KG1 (cell line): ENCODE results near the gene SLC6A9.
A peak's percentile ranks its signal among the peaks of the same experiment; 100 is the strongest.

Experiments used
- DNase-seq: peaks from one replicate; lab custom pipeline; 2025; lab: John Stamatoyannopoulos, UW

Gene SLC6A9

DNA sequence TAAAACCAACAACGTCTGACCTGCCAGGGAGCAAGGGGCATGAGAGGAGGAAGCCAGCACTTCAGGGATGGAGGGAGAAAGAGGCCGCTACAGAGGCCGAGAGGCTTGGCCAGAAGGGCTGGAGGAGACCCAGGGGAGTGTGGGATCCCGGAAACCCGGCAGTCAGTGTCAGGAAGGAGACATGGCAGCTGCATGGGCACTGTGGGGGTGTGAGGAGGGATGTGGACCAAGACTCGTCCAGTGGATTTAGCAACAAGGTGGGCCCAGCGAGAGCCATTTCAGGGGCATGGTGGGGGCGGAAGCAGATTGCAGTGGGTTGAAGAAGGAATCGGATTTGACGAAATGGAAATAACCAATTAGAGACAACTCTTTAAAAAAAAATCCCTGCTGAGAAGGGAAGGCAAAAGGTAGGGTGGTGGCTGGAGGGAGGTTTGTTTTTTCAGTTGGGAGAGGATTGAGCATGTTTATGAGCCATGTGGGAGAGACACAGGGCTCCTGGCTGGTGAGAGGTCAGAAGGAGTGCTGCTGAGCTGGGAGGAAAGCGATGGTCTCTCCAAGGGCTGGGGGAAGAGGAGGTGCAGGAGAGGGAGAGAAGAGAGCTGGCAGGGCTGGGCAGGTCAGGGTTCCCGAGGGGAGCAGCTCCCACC is 47.9 kb downstream of the SLC6A9 start:
- no peak for DNase-seq

DNA sequence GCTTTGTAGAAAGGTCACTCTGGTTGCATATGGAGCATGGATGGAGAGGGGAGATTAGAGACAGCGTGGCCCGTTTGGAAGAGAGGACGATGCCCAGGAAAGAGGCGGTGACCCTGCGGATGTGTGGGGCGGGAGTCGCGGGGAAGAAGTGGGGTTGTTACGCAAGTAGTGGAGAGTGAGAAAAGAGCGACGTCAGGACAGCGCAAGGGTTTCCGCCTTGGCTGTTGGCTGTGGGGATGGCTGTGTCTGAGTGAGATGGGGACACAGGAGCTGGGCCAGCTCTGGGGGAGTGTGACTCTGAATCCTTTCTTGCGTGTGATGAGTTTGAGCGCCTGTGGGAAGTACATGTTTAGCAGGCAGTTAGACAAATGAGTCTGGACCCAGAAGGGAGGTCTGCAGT is 48.5 kb downstream of the SLC6A9 start:
- DNase-seq: no peak

DNA sequence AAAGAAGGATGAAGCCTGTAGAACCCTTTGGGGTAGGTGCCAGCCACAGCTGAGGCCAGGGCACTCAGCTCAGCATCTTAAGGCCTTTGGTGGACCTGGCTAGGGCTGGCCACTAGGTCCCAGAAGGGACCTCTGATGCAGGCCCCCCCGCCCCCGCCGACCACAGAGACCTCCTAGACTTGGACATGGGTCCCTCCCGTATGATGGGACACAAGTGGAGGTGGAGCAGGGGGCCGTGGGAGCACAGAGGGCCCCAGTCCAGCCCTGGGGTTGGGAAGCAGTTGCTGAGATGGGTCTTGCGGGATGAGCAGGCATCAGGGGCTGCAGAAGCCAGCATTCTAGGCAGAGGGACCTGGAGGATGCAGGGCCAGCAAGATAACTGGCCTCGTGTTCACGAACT is 49.0 kb downstream of the SLC6A9 start:
- no peak for DNase-seq

DNA sequence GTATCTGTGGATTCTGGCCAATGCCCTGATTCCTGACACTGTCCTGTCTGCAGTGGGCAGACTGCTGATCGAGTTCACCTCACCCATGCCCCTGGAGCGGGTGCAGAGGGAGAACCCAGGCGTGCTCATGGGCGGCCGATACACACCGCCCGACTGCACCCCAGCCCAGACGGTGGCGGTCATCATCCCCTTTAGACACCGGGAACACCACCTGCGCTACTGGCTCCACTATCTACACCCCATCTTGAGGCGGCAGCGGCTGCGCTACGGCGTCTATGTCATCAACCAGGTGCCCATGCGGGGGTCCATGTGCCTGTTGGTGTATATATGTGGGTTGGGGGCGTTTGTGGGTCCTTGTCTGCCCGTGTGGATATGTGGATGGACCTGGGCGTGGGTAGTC is 49.6 kb downstream of the SLC6A9 start:
- no peak for DNase-seq

DNA sequence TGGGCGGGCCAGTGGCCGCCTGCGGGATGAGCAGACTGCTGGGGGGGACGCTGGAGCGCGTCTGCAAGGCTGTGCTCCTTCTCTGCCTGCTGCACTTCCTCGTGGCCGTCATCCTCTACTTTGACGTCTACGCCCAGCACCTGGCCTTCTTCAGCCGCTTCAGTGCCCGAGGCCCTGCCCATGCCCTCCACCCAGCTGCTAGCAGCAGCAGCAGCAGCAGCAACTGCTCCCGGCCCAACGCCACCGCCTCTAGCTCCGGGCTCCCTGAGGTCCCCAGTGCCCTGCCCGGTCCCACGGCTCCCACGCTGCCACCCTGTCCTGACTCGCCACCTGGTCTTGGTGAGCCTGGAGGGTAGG is 50.1 kb downstream of the SLC6A9 start:
- no peak for DNase-seq

DNA sequence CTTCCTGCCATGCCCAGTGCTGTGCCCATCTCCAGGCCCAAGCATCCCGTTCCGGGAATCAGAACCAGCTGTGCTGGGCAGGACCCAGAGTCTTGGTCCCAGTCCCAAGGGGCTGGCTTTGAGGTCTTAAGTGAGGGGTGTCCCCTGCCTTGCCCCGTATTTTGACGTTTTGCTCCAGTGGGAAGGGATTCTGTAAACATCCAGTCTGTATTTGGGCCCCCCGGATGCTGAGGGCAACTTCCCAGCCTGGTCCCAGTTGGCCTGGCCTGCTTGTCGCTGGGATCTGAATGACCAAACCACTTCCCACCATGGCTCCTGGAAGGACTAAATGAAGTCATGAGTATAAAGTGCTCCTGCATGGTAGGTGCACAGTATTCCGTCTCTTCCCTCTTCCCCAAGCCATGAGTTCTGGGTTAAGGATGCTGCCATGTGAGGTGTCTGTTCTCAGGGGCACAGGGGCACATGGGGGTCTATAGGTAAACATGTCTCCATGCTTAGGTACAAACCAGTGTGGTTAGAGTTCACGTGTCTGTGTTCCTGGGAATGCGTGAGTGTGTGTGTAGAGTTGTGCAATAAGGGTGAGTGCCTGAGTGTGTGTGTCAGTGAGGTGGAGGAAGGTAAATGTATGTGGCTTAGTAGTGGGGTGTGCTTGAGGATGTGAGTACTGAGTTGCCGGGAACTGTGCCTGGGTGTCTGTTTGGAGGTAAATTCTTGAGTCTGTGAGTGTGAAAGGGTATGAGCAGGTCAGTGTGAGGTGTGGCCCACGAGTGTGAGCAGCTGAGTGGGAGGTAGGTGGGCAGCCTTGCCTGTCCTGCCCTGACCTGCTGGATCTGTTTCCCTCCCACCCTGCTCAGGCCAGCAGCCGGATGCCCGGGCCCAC is 50.8 kb downstream of the SLC6A9 start:
- DNase-seq: no peak

DNA sequence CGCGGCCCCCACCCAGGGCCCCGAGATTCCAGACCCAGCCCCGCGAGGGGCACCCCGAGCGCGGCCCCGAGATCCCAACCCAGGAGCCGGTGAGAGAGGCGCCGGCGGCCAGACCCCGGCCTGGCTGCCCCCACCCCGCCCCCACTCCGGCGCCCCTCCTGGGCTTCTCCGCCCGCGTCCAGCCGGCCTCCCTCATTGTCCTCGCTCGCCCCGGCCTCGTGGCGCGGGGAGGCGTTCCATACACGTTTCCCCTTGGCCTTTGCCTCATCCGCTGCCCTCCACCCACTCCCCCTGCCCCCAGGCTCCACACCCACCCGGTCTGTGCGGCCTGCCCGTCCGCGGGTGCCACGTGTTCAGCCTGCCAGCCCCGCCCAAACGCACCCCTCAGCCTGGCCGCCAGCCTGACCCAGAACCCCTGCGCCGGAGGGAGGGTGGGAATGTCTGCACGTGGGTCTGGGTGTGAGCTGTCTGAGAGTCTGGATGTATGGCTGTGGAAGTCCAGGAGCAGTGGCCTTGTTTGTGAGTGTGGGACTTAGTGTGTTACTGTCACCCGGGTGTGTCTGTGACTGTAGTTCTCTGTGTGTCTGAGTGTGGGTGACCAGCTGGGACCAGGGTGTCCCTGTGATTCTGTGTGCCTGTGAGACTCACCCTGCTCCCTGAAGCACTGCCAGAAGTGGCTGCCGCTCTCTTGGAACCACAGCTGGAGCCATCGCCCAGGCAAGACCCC is 51.6 kb downstream of the SLC6A9 start:
- DNase-seq: no peak

DNA sequence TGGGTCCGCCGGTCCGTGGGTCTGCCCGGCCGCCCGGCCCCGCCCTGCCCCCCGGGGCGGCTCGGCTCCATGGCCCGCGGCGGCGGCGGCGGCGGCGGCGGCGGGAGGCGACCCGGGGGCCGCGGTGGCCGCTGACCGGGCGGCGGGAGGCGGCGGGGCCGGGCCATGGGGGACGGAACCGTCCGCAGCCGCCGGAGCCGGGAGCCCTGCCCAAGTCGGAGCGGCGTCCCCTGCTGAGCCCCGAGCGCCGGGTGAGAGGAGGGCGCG is 52.1 kb downstream of the SLC6A9 start:
- no peak for DNase-seq

DNA sequence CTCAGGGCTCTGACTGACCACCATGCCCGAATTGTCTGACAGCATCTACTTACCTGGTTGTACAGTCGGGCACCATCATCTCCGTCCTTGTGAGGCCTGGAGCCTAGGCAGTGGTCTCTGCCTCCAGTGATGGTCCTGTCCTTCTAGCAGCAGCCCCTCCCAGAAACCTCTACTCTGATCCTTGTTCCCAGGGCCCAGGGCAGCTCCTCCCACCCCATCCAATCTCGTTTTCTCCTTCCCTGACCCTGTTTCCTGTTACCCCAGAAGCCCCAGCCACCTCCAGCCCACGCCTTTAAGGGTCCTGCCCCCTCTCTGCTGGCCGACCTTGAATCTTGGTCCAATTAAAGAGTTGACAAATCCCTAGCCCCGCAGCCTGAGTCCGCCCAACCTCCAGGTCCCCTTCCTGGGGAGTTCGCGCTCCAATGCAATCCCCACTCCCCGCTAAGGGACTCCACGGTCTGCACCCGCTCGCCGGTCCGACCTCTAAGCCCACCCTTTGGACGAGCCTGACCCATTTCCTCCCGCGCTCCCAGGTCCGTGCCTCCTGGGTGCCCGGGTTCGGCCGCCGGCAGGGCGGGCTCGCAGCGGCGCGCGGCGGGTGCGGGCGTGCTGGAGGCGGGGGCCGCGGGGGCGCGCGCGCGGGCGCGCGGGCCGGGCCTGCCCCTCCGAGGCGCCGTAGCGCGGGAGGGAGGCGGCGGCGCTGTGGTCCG is 52.6 kb downstream of the SLC6A9 start, which contains the start of gene B4GALT2:
Gene B4GALT2 (plus strand): TSS at position 660 of the 710 bp plus-strand sequence. CDS start 1,951 bp downstream, outside the sequence.
- no peak for DNase-seq

DNA sequence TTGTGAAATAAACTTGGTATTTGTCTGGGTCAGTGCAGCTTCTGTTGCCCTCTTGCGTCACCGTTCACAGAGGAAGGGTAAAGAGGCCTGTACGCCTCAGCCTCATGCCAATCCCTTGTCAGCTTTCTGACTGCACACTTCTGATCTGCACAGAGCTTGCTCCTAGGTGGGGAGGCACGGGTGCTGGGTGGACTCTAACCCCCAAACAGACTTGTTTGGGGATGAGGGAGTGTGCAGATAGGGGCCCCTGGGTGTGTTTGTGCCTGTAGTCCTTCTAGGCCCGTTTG is 53.1 kb downstream of the SLC6A9 start:
- DNase-seq: no peak

DNA sequence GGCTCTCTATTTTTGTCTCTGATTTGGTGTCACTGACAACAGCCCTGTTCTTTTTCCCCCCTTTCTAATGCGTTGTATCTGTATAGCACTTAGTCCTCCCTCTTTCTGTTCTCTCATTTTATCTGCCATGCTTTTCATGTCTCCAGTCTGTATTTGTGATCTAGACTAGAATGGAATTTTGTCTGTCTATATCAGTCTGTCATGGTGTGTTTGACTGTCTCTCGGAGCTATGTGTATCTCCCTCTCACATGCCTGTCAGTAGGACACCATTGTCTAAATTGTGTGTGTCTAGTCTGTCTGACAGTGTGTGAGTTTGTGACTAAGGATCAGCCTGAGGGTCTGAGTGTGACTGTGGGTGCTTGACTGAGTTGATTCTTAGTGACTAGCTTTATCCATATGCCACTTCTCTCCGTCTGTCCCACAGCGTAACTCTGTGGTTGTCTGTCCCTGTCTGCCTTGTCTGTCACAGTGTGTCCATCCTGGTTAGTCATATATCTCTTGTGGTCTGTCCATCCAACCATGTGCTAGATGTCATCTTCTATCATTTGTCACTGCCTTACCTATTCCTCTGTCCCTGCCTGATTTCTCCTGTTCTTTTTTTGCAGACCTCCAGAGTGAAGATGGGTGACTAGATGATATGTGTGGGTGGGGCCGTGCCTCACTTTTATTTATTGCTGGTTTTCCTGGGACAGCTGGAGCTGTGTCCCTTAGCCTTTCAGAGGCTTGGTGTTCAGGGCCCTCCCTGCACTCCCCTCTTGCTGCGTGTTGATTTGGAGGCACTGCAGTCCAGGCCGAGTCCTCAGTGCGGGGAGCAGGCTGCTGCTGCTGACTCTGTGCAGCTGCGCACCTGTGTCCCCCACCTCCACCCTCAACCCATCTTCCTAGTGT is 53.6 kb downstream of the SLC6A9 start:
- no peak for DNase-seq

DNA sequence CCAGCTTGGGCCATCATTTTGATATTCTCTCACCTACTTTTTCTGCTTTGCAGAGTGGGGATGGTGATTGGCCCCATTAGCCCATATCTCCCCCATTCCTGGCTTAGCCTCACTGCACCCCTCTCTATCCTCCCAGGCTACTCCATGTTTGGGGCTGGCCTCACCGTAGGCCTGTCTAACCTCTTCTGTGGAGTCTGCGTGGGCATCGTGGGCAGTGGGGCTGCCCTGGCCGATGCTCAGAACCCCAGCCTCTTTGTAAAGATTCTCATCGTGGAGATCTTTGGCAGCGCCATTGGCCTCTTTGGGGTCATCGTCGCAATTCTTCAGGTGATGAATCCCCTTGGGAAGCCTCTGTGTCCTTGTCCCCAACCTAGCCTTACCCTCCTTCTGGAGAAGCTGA is 54.4 kb downstream of the SLC6A9 start:
- DNase-seq: no peak

DNA sequence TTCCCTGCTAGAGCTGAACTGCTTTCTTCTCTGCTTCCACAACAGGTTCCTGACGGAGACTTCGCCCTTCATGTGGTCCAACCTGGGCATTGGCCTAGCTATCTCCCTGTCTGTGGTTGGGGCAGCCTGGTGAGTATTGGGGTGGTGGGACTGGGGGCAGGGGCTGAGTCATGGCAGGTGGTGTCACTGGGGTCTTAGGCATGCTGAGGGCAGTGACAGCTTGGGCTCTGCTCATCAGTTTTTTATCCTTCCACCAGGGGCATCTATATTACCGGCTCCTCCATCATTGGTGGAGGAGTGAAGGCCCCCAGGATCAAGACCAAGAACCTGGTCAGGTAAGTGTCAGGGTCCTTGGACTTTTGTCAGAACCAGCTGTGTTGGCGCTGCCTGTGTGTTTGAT is 55.2 kb downstream of the SLC6A9 start:
- DNase-seq: no peak

DNA sequence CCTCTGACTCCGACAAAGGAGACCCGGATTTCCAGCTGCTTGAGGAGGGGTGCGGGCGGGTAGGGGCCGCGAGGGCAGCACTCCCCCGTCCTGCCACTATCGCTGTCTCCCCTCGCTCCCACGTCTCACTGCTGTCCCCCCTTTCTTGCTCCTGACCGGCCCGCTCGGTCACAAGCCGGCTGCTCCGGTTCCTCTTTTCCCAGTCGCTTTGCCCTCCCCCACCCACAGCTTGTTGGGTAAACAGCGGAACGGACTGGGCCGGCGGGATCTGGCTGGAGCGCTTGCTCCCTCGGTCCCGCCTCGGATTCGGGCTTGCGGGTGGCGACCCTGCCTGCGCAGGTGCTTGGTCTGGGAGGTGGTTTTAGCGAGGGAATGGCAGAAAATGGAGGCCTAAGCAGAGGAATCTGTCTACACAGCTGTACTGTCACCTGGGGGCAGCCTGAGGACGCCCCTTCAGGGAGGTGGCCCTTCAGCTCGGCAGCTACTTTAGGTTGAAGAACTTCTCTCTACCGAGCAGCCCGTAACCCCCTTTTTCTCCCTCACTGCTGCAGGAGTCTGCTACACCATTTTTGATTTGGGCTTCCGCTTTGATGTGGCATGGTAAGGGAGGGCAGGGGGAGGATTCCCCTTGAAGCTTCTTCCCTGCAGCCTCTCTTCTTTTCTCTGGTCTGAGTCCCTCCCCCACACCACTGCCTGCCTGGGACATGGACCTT is 55.9 kb downstream of the SLC6A9 start:
- DNase-seq: no peak

DNA sequence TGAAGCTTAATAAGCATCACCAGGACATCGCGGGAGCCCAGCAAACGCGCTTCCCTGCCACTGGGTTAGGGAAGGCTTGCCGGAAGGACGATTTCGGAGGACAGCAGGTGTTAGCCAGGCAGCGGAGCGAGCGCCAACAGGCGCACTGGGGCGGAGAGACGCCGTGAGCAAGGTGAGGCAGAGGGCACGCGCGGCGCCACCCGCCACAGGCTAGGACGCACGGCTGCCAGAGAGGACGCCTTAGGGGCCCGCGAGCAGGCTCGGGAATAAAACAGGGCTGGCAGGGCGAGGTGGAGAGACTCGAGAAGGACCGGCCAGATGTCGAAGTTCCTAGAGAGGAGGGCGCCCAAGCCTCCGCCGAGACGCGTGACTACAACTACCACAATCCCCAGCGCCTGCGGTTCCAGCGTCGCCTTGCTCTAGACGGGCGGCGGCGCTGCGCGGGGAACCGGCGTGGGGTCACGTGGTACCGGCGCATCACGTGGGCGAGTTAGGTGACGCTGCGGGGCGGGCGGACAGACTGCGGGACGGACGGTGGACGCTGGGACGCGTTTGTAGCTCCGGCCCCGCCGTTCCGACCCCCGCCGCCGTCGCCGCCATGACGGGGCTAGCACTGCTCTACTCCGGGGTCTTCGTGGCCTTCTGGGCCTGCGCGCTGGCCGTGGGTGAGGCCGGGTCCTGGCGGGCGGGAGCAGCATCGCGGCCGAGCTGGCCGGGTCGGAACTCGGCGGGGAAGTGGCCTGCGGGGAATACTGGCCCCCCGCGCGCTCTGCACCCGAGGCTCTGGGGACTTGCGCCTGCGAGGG is 56.6 kb downstream of the SLC6A9 start, which contains the start of gene ATP6V0B:
Gene ATP6V0B (plus strand): TSS at position 518 of the 806 bp plus-strand sequence. CDS start 81 bp downstream, at position 599.
- DNase-seq: peak; percentile 91

DNA sequence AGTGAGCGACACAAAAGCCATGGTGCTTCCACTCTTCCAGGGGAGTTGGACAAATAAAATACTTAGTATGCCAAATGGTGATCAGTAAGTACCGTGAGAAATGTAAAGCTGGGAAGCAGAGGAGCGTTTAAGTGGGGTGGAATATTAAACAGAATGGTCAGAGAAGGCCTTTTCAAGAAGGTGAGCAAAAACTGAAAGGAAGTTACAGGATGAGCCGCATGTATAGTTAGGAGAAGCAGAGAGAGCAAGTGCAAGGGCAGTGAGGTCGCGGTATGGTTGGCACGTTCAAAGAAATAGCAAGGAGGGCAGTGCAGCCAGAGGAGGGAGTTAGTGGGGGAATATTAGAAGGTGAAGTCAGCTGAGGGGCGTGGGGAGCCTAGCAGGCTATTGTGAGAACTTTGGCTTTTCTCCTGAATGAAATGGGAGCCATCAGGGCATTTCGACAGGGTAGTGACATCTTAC is 57.2 kb downstream of the SLC6A9 start:
- no peak for DNase-seq

DNA sequence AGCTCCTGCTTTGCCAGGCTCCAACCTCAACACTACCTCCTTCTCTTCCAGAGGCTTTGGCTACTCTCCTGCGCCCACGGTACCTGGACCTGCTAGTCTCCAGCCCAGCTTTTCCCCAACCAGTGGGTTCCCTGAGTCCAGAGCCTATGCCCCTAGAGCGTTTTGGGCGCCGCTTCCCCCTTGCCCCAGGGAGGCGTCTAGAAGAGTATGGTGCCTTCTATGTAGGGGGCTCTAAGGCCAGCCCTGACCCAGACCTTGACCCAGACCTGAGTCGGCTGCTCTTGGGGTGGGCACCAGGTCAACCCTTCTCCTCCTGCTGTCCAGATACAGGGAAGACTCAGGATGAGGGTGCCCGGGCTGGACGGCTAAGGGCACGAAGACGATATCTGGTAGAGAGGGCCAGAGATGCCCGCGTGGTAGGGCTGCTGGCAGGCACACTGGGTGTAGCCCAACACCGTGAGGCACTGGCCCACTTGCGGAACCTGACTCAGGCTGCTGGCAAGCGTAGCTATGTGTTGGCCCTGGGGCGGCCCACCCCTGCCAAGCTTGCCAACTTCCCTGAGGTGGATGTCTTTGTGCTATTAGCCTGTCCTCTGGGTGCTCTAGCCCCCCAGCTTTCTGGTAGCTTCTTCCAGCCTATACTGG is 59.8 kb downstream of the SLC6A9 start:
- no peak for DNase-seq

DNA sequence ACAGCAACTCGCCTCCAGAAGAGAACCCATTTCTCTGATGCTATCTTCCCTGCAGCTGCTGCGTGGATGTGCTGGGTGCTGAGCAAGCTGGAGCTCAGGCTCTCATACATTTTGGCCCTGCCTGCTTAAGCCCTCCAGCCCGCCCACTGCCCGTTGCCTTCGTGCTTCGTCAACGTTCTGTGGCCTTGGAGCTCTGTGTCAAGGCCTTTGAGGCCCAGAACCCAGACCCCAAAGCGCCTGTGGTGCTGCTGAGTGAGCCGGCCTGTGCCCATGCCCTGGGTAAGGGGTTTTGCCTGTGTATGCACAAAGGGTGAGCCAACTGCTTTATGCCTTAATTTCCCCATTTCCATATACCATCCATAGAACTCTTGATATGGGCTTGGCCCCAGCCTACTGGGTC is 60.4 kb downstream of the SLC6A9 start:
- no peak for DNase-seq

DNA sequence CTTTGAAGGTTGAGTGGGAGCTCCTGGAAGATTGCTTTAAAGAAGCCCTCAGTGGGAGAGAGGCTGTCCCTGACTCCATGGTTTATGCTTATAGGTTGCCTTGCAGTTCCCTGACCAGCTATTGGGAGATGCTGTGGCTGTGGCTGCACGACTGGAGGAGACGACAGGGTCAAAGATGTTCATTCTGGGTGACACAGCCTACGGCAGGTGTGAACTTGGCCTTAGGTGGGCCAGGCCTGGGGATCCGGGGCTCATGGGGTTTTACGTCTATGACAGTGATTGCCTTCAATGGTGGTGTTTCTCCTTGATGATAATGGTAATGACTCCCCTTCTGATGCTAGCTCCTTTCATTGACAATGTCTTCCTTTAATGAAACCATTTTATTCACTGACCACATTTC is 60.8 kb downstream of the SLC6A9 start:
- no peak for DNase-seq
